Cardiac muscle cell (in vitro differentiated cells and primary cell): ENCODE data around the gene NEDD9. TPM values are rescaled to one million over a fixed set of nuclear protein-coding genes. Genes with fewer than 3 reads are reported as not detected.

Experiments
- DNase-seq, 2 donors: peaks; one replicate each; pipeline versions ENCODE4 v3.0.0 to v3.0.0-alpha.2; 2010 to 2017; ENCODE audit warnings: low read depth in 1 of 2, low spot score in 1 of 2
- H3K27ac ChIP-seq: fragments of 200-600 bp; sonication (generic); 2 replicates; pipeline ENCODE4 v1.5.1; 2016
- H3K27me3 ChIP-seq: fragments of 200-600 bp; sonication (generic); 2 replicates; pipeline ENCODE4 v1.6.0; 2016; ENCODE audit warnings: control low read depth
- H3K36me3 ChIP-seq: fragments of 200-600 bp; sonication (generic); 2 replicates; pipeline ENCODE4 v1.5.1; 2016; ENCODE audit warnings: control low read depth
- H3K4me1 ChIP-seq: fragments of 200-600 bp; sonication (generic); 2 replicates; pipeline ENCODE4 v1.8.1; 2017; ENCODE audit warnings: low read depth, mild to moderate bottlenecking, mixed run types
- H3K4me3 ChIP-seq: fragments of 200-600 bp; sonication (generic); 2 replicates; pipeline ENCODE4 v1.5.1; 2016; ENCODE audit warnings: mild to moderate bottlenecking
- H3K9me3 ChIP-seq: fragments of 200-600 bp; sonication (generic); 2 replicates; pipeline ENCODE4 v1.5.1; 2017; ENCODE audit warnings: low read depth, mild to moderate bottlenecking, control low read depth
- polyA plus RNA-seq: library from polyadenylated mRNA; unstranded; fragments of >200 nt; fragmentation: Nextera tagmentation; extraction: Ambion mirVana; gene quantifications from 2 replicates; pipeline ENCODE4 v1.2.1, GENCODE V29; 2016
- total RNA-seq: library from RNA; depleted of rRNA; stranded (reverse); fragments of >200 nt; gene quantifications from 2 replicates; pipeline ENCODE4 v1.2.3, GENCODE V29; 2016
- TF ChIP-seq, protein P1 (sequence below): IDR thresholded peaks from 2 replicates; pipeline ENCODE4 v1.5.1; 2012; ENCODE audit warnings: low read depth, mild to moderate bottlenecking, low read length

The NEDD9 gene
- total and polyA plus RNA-seq, 2 experiments from 2014 or later, result 12.6 to 26.8 TPM

DNA sequence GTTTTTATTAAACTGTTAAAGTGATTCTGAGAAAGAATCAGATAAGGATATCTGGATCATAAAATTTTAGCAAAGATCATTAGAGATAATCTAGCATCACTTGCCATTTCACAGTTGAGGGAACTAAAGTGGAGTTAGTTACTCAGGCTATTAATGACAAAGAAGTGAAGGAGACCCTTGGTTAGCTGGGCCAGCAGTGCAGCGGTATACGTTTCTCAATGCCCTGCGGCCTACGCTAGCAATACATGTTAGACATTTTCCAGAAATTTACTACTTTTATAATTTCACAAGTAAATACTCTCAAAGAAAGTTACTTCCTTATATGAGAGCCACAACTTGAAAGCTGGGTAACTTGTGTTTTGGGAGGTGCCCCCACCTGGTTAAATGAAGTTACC is 28.5 kb downstream of the NEDD9 start:
- TF ChIP-seq, protein P1, sequence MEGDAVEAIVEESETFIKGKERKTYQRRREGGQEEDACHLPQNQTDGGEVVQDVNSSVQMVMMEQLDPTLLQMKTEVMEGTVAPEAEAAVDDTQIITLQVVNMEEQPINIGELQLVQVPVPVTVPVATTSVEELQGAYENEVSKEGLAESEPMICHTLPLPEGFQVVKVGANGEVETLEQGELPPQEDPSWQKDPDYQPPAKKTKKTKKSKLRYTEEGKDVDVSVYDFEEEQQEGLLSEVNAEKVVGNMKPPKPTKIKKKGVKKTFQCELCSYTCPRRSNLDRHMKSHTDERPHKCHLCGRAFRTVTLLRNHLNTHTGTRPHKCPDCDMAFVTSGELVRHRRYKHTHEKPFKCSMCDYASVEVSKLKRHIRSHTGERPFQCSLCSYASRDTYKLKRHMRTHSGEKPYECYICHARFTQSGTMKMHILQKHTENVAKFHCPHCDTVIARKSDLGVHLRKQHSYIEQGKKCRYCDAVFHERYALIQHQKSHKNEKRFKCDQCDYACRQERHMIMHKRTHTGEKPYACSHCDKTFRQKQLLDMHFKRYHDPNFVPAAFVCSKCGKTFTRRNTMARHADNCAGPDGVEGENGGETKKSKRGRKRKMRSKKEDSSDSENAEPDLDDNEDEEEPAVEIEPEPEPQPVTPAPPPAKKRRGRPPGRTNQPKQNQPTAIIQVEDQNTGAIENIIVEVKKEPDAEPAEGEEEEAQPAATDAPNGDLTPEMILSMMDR, result no peak
- H3K36me3 ChIP-seq, result no peaks in the 10 kb centered on the region
- peaks cover 20% of the 10 kb centered on the region for H3K4me1 ChIP-seq
- no peak overlapping the region for H3K4me3 ChIP-seq
- DNase-seq, result no peak
- no peaks in the 10 kb centered on the region for H3K9me3 ChIP-seq
- H3K27ac ChIP-seq, result no peak overlapping the region
- H3K27me3 ChIP-seq, result no peaks in the 10 kb centered on the region

DNA sequence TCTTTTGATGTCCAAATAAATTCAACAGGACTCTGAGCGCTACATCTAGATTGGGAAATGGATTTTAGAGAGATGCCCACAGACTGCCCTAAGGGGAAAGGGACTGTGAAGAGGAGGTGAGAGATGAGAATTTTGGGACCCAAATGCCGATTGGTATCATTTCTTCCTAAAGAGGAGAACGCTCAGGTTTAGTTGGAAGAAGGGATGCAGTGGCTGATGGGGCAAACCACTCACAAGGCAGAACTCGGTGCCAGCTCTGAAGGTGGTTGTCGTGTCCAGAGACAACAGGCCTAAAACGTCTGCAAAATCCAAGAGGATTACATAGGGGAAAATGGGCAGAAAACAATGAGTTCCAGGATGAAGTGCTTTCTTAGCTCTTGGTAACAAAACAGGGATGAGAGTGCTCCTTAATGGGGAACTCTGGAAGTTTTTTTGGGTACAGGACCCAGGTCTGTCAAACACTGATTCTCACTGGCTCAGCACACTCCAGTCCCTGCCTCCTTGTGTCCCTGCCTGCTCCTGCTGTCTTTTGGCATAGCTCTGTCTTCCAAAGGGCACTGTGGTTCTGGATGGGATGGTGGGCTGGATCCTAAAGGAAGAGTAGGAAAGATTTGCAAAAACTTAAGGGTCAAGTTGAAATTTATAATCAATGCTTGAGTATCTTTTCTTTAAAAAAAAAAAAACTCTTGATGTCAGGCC is 29.0 kb downstream of the NEDD9 start:
- H3K4me1 ChIP-seq, result peaks cover 20% of the 10 kb centered on the region
- no peaks in the 10 kb centered on the region for H3K9me3 ChIP-seq
- no peaks in the 10 kb centered on the region for H3K27me3 ChIP-seq
- no peak overlapping the region for H3K4me3 ChIP-seq
- DNase-seq, result no peak
- H3K36me3 ChIP-seq, result no peaks in the 10 kb centered on the region
- H3K27ac ChIP-seq, result no peak overlapping the region
- TF ChIP-seq, protein P1, result no peak

GRCh38 chr6:11202513-11203305 is 29.8 kb downstream of the NEDD9 start:
- no peaks in the 10 kb centered on the region for H3K9me3 ChIP-seq
- H3K4me1 ChIP-seq, result peaks cover 20% of the 10 kb centered on the region
- TF ChIP-seq, protein P1, result no peak
- H3K4me3 ChIP-seq, result no peak overlapping the region
- H3K36me3 ChIP-seq, result no peaks in the 10 kb centered on the region
- no peaks in the 10 kb centered on the region for H3K27me3 ChIP-seq
- DNase-seq, result peak in 1 of 2 donors; percentile 25
- no peak overlapping the region for H3K27ac ChIP-seq

GRCh38 chr6:11201772-11202512 is 30.5 kb downstream of the NEDD9 start:
- Histone ChIP-seq H3K4me3 (no peak overlapping the region), H3K9me3 (no peaks in the 10 kb centered on the region), H3K36me3 (no peaks in the 10 kb centered on the region), H3K27me3 (no peaks in the 10 kb centered on the region), H3K4me1 (peaks cover 20% of the 10 kb centered on the region), H3K27ac (no peak overlapping the region)
- DNase-seq, result no peak
- TF ChIP-seq, protein P1, result no peak

DNA sequence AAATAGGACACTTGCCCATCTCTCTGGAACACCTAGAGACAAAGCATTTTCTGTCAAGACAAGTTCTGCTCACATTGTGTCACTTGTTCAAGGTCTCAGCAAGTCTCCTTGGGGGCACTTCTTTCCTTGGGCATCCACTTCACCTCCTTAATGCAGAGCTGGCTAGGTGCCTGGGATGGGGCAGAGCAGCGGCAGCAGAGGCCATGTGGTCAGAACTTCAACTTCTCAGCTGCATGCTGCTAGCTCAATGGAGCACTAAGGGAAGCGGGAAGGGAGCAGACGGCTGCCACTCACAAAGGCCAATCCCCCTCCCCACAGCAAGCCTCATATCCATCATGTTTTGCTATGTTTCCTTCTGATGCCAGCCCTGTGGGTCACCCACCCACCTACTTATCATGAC is 31.5 kb downstream of the NEDD9 start:
- H3K4me1 ChIP-seq, result peaks cover 13% of the 10 kb centered on the region
- no peak overlapping the region for H3K27ac ChIP-seq
- no peaks in the 10 kb centered on the region for H3K27me3 ChIP-seq
- DNase-seq, result no peak
- H3K36me3 ChIP-seq, result no peaks in the 10 kb centered on the region
- TF ChIP-seq, protein P1, result no peak
- H3K4me3 ChIP-seq, result no peak overlapping the region
- H3K9me3 ChIP-seq, result no peaks in the 10 kb centered on the region
